Upper lobe of left lung (tissue), 6 donors: Measurements from ENCODE around the gene NACA2. TPM values are rescaled to one million over a fixed set of nuclear protein-coding genes. Genes with fewer than 3 reads are reported as not detected.

Source experiments
- ATAC-seq, 2 donors: fragments of 200-7000 bp; cut with Tn5 transposase; one replicate each; pipeline ENCODE4 v1.9.1; 2022; ENCODE audit warnings: mild to moderate bottlenecking in 2 of 2, moderate library complexity in 2 of 2; ENCODE audit not compliant: low FRiP score in 2 of 2
- DNase-seq, 2 donors: peaks; one replicate each; pipeline ENCODE4 v3.0.0-alpha.2; 2019 to 2020
- H3K27ac ChIP-seq, 4 donors: fragments of 200-600 bp; sonication (generic); one replicate each; pipeline ENCODE4 v1.5.1; 2016 to 2019
- H3K27me3 ChIP-seq, 4 donors: fragments of 200-600 bp; sonication (generic); one replicate each; pipeline ENCODE4 v1.5.1; 2017 to 2019
- H3K36me3 ChIP-seq, 4 donors: fragments of 200-600 bp; sonication (generic); one replicate each; pipeline ENCODE4 v1.5.1; 2016 to 2019
- H3K4me1 ChIP-seq, 4 donors: fragments of 200-600 bp; sonication (generic); one replicate each; pipeline ENCODE4 v1.5.1; 2018 to 2019
- H3K4me3 ChIP-seq, 4 donors: fragments of 200-600 bp; sonication (generic); one replicate each; pipeline ENCODE4 v1.5.1; 2017 to 2019; ENCODE audit warnings: mild to moderate bottlenecking in 2 of 4, moderate library complexity in 1 of 4
- H3K9me3 ChIP-seq, 4 donors: fragments of 200-600 bp; sonication (generic); one replicate each; pipeline ENCODE4 v1.5.1; 2018 to 2019
- CTCF ChIP-seq, 6 experiments: fragments of 450-650 bp in 4 of 6; fragments of 200-600 bp in 2 of 6; sonication (generic) in 2 of 6; IDR thresholded peaks; one replicate each; pipeline ENCODE4 v1.5.1; 2016 to 2019; ENCODE audit warnings: antibody characterized with exemption in 6 of 6
- EP300 ChIP-seq, 4 donors: sonication (generic); formaldehyde crosslinking; IDR thresholded peaks; one replicate each; pipeline ENCODE4 v1.5.1; 2017; ENCODE audit warnings: antibody characterized with exemption in 4 of 4, control low read depth in 2 of 4
- POLR2A ChIP-seq, 4 donors: fragments of 450-650 bp; IDR thresholded peaks; one replicate each; pipeline ENCODE4 v1.5.1; 2016 to 2017; ENCODE audit warnings: antibody characterized with exemption in 4 of 4, mild to moderate bottlenecking in 2 of 4
- POLR2AphosphoS5 ChIP-seq, 2 donors: sonication (generic); formaldehyde crosslinking; IDR thresholded peaks; one replicate each; pipeline ENCODE4 v1.5.1; 2017; ENCODE audit warnings: antibody characterized with exemption in 2 of 2
- WGBS, 2 donors: methylation state at CpG; one replicate each; pipeline ENCODE4 v1.1.5; 2017 to 2018; 5-methylcytosine and 5-hydroxymethylcytosine counted together
- total RNA-seq, 6 donors: library from RNA; depleted of rRNA in 4 of 6; stranded (reverse); fragments of >200 nt in 4 of 6; gene quantifications; one replicate each; pipeline versions ENCODE4 v1.1.0 to v1.2.1, GENCODE V29; 2016 to 2021
- donor health status: DM: no; HTN: no; CAD: no; lungs with moderate emphysema.
- donor health status: DM: no; HTN: yes; CAD: no; lungs with severe emphysema.

The NACA2 gene
- total RNA-seq, 6 donors from 2014 or later = not detected

DNA sequence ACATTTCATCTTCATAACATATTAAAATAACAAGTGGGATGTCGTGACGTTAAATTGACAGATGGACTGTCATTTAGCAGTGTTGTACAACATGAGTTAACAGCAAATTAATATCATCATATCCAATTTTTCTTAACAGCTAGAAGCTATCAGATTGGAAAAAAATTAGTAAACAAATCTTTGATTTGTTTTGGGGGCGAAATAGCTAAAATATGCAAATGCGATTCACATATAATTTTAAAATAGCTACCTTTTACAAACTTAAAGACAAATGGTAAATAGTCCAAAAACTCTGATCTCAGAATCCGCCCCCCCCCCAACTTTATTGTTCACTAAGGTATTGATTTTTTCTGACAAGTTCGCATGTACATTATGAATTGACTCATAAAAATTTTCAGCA, 20.3 kb upstream of the NACA2 start:
- no peaks in the 10 kb centered on the region for H3K4me1 ChIP-seq
- TF ChIP-seq POLR2A (IDR thresholded peaks at IDR 0.05) (no peak), CTCF (IDR thresholded peaks at IDR 0.05) (no peak)
- 86 to 90% methylated on average over 6 of the region's 6 CpGs for WGBS, 2 donors
- no peaks in the 10 kb centered on the region for H3K36me3 ChIP-seq
- H3K27ac ChIP-seq = no peak overlapping the region
- ATAC-seq (no peak), DNase-seq (no peak)
- H3K9me3 ChIP-seq = no peaks in the 10 kb centered on the region
- H3K4me3 ChIP-seq = no peak overlapping the region
- no peaks in the 10 kb centered on the region for H3K27me3 ChIP-seq

GRCh38 chr17:61605692-61606091, 14.7 kb upstream of the NACA2 start:
- no peak for TF ChIP-seq POLR2AphosphoS5 (IDR thresholded peaks at IDR 0.05)
- TF ChIP-seq CTCF (IDR thresholded peaks at IDR 0.05) = no peak
- no peak for TF ChIP-seq POLR2A (IDR thresholded peaks at IDR 0.05)
- no peak for TF ChIP-seq EP300 (IDR thresholded peaks at IDR 0.05)

DNA sequence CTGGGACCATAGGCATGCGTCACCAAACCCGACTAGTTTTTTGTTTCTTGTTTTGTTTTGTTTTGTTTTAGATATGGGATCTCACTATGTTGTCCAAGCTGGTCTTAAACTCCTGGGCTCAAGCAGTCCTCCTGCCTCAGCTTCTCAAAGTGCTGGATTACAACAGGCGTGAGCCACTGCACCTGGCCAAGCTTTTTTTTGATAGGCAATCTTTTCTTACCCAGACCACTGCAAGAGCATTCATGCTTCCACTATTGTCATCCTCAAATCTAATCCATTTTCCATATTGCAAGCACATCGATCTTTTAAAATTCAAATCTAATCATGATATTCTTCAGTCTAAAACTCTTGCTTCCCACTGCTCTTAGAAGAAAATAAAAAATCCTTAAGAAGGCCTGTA, 10.3 kb upstream of the NACA2 start:
- WGBS, 2 donors = 91 to 95% methylated on average over 4 of the region's 4 CpGs
- Histone ChIP-seq H3K36me3 (no peaks in the 10 kb centered on the region), H3K9me3 (no peaks in the 10 kb centered on the region), H3K27ac (no peak overlapping the region), H3K27me3 (no peaks in the 10 kb centered on the region), H3K4me1 (no peaks in the 10 kb centered on the region), H3K4me3 (no peak overlapping the region)
- ATAC-seq (no peak), DNase-seq (no peak)
- no peak for TF ChIP-seq POLR2A (IDR thresholded peaks at IDR 0.05)
- TF ChIP-seq POLR2AphosphoS5 (IDR thresholded peaks at IDR 0.05) = no peak
- no peak for TF ChIP-seq EP300 (IDR thresholded peaks at IDR 0.05)
- TF ChIP-seq CTCF (IDR thresholded peaks at IDR 0.05) = no peak

More at GRCh38 chr17:61605692-61606091, 14.7 kb upstream of the NACA2 start:
- no peaks in the 10 kb centered on the region for H3K36me3 ChIP-seq
- no peaks in the 10 kb centered on the region for H3K9me3 ChIP-seq
- no peak overlapping the region for H3K4me3 ChIP-seq
- no peak for ATAC-seq
- no peak overlapping the region for H3K27ac ChIP-seq
- DNase-seq = no peak
- no peaks in the 10 kb centered on the region for H3K4me1 ChIP-seq
- H3K27me3 ChIP-seq = no peaks in the 10 kb centered on the region

DNA sequence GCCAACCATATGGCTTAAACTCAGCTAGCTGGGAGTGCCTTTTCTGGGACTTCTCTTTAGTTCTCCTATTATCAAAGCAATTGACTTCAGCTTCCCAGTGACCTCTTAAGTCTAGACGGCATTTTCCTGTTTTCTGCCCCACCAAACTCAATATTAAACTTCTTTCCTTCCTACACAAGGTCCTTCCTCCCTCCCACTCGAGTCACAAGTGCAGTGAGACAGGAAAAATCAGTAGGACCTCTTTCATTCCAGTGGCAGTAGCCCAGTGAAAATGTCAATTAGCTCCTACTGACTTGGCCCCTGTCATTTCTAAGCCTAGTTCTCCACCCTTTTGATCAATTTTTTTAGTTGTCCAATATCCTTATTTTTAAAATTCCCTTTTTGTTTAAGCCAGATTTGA, 9.6 kb upstream of the NACA2 start:
- no peak for TF ChIP-seq POLR2A (IDR thresholded peaks at IDR 0.05)
- no peak for TF ChIP-seq POLR2AphosphoS5 (IDR thresholded peaks at IDR 0.05)
- TF ChIP-seq CTCF (IDR thresholded peaks at IDR 0.05) = no peak
- TF ChIP-seq EP300 (IDR thresholded peaks at IDR 0.05) = no peak
- H3K9me3 ChIP-seq = no peaks in the 10 kb centered on the region
- 13 to 15% methylated on average over 2 of the region's 2 CpGs for WGBS, 2 donors

GRCh38 chr17:61599608-61600007, 8.6 kb upstream of the NACA2 start:
- ATAC-seq = no peak
- Histone ChIP-seq H3K27me3 (no peaks in the 10 kb centered on the region), H3K4me3 (no peak overlapping the region), H3K9me3 (no peaks in the 10 kb centered on the region), H3K27ac (no peak overlapping the region), H3K36me3 (no peaks in the 10 kb centered on the region), H3K4me1 (no peaks in the 10 kb centered on the region)
- WGBS, 2 donors = 78 to 80% methylated on average over 3 of the region's 3 CpGs
- no peak for DNase-seq
- no peak for TF ChIP-seq CTCF (IDR thresholded peaks at IDR 0.05)
- no peak for TF ChIP-seq POLR2AphosphoS5 (IDR thresholded peaks at IDR 0.05)
- no peak for TF ChIP-seq POLR2A (IDR thresholded peaks at IDR 0.05)
- TF ChIP-seq EP300 (IDR thresholded peaks at IDR 0.05) = no peak

More for the DNA sequence above, 9.6 kb upstream of the NACA2 start:
- no peak overlapping the region for H3K27ac ChIP-seq
- no peaks in the 10 kb centered on the region for H3K36me3 ChIP-seq
- H3K4me1 ChIP-seq = no peaks in the 10 kb centered on the region
- no peak overlapping the region for H3K4me3 ChIP-seq
- DNase-seq (no peak), ATAC-seq (no peak)
- no peaks in the 10 kb centered on the region for H3K27me3 ChIP-seq
